Ascending aorta (tissue), 2 donors: ENCODE measurements around the gene SYNE4. TPM values are rescaled to one million over a fixed set of nuclear protein-coding genes. Genes with fewer than 3 reads are reported as not detected.
A peak's percentile ranks its signal among the peaks of the same experiment; 100 is the strongest.

Experiments
- DNase-seq, 2 donors: peaks; one replicate each; pipeline ENCODE4 v3.0.0-alpha.2; 2019; ENCODE audit warnings: low spot score in 2 of 2
- H3K27ac ChIP-seq, 2 donors: fragments of 200-600 bp; sonication (generic); one replicate each; pipeline ENCODE4 v1.5.1; 2016 to 2017; ENCODE audit warnings: mild to moderate bottlenecking in 1 of 2
- H3K27me3 ChIP-seq: fragments of 200-600 bp; sonication (generic); one replicate; pipeline ENCODE4 v1.5.1; 2017
- H3K36me3 ChIP-seq, 2 donors: fragments of 200-600 bp; sonication (generic); one replicate each; pipeline ENCODE4 v1.5.1; 2016
- H3K4me1 ChIP-seq, 2 donors: fragments of 200-600 bp; sonication (generic); one replicate each; pipeline ENCODE4 v1.5.1; 2016 to 2017; ENCODE audit warnings: mild to moderate bottlenecking in 1 of 2
- H3K4me3 ChIP-seq, 2 donors: fragments of 200-600 bp; sonication (generic); one replicate each; pipeline ENCODE4 v1.5.1; 2016 to 2017; ENCODE audit warnings: mild to moderate bottlenecking in 1 of 2
- H3K9me3 ChIP-seq, 2 donors: fragments of 200-600 bp; sonication (generic); one replicate each; pipeline ENCODE4 v1.5.1; 2016
- intact Hi-C: fragments of 100-400 bp; cut with DNase I; formaldehyde crosslinking; loops from one replicate; pipeline ENCODE4 v1.15.1; 2023
- total RNA-seq: library from RNA; depleted of rRNA; stranded (reverse); fragments of >200 nt; gene quantifications from one replicate; pipeline ENCODE4 v1.1.0, GENCODE V29; 2016
- TF ChIP-seq, protein P1 (sequence below), 3 experiments: fragments of 200-600 bp in 2 of 3; fragments of 450-650 bp in 1 of 3; sonication (generic) in 2 of 3; IDR thresholded peaks; one replicate each; pipeline ENCODE4 v1.5.1; 2016 to 2019; ENCODE audit warnings: antibody characterized with exemption in 3 of 3, mild to moderate bottlenecking in 1 of 3, moderate library complexity in 1 of 3

SYNE4 gene
- total RNA-seq, 1 donor from 2014 or later = not detected

DNA sequence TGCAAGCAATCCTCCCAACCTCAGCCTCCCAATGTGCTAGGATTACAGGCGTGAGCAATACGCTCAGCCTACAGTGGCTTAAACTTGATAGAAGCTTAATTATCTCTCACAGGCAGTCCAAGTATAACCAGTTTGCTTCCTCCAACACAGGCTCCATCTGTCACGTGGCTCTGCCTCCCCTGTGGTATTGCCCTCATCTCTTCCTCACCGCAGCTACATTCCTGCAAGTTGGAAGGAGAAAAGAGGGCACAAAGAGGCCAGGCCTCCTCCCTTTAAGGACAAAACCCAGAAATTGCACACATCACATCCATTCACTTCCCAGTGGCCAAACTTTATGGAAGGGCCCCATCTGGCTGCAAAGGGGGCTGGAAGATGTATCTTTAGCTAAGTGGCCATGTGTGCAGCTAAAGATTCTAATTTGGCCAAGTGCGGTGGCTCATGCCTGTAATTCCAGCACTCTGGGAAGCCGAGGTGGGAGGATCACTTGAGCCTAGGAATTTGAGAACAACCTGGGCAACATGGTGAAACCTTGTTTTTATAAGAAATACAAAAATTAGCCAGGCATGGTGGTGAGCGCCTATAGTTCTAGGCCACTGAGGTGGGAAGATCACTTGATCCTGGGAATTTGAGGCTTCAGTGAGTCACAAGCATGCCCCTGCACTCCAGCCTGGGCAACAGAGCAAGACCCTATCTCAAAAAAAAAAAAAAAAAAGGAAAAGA is 16.7 kb downstream of the SYNE4 start:
- Histone ChIP-seq H3K27me3 (no peaks in the 10 kb centered on the region), H3K9me3 (no peaks in the 10 kb centered on the region), H3K4me1 (peaks cover 3 to 17% of the 10 kb centered on the region in 2 donors), H3K36me3 (no peaks in the 10 kb centered on the region), H3K4me3 (no peak overlapping the region), H3K27ac (no peak overlapping the region)
- TF ChIP-seq, protein P1, sequence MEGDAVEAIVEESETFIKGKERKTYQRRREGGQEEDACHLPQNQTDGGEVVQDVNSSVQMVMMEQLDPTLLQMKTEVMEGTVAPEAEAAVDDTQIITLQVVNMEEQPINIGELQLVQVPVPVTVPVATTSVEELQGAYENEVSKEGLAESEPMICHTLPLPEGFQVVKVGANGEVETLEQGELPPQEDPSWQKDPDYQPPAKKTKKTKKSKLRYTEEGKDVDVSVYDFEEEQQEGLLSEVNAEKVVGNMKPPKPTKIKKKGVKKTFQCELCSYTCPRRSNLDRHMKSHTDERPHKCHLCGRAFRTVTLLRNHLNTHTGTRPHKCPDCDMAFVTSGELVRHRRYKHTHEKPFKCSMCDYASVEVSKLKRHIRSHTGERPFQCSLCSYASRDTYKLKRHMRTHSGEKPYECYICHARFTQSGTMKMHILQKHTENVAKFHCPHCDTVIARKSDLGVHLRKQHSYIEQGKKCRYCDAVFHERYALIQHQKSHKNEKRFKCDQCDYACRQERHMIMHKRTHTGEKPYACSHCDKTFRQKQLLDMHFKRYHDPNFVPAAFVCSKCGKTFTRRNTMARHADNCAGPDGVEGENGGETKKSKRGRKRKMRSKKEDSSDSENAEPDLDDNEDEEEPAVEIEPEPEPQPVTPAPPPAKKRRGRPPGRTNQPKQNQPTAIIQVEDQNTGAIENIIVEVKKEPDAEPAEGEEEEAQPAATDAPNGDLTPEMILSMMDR (IDR thresholded peaks at IDR 0.05) = no peak
- no peak for DNase-seq
- intact Hi-C loops = no loop called here

DNA sequence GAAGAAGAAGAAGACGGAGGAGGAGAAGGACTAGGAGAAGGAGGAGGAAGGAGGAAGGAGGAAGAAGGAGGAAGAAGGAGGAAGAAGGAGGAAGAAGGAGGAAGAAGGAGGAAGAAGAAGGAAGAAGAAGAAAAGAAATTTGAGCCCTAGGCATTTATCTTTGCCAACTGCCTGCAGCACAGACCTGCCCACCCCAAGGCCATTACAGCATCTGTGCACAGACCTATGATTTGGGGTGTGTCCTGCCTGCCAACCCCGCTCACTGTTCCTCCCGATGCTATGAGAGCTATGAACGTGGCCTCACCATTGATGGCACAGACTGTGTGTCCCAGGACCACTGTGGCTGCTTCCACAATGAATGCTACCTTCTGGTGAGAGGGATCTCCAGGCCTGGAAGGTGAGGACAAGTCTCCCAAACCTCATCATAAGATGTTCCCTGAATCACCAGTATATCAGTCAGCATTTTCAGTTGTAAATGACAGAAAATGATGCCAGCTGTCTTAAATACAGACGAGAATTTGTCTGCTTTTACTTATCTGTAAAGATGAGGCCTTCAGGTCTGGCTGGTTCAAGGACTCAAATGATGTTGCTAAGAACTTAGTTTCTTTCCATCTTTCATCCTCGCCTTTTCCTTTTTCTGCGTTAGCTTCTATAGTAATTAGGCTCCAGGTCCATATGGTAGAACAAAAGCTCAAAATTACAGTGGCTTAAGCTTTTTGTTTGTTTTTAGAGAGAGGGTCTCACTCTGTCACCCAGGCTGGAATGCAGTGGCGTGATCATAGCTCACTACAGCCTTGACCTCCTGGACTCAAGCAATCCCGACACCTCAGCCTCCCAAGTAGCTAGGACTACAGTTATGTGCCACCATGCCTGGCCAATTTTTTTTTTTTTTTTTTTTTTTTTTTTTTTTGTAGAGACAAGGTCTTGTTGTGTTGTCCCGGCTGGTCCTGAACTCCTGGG is 17.6 kb downstream of the SYNE4 start:
- H3K36me3 ChIP-seq = no peaks in the 10 kb centered on the region
- no peaks in the 10 kb centered on the region for H3K27me3 ChIP-seq
- no peak overlapping the region for H3K4me3 ChIP-seq
- H3K4me1 ChIP-seq = peaks cover 3 to 10% of the 10 kb centered on the region in 2 donors
- H3K9me3 ChIP-seq = no peaks in the 10 kb centered on the region
- no peak for DNase-seq
- TF ChIP-seq, protein P1 (IDR thresholded peaks at IDR 0.05) = no peak
- intact Hi-C loops = no loop called here
- no peak overlapping the region for H3K27ac ChIP-seq

DNA sequence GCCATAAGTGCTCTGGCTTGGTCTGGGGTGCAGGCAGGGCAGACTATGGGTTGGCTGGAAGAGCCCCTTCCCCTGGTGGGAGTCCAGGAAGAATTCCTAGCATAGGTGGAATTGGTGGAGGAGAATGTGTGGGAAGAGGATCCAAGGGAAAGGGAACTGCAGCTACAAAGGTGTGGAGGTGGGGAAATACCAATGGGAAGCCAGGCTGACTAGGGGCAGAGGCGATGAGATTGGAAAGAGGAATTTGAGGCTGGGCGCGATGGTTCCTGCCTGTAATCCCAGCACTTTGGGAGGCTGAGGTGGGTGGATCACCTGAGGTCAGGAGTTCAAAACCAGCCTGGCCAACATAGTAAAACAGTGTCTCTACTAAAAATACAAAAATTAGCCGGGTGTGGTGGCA is 18.5 kb downstream of the SYNE4 start:
- intact Hi-C loops = no loop called here
- Histone ChIP-seq H3K27ac (no peak overlapping the region), H3K27me3 (no peaks in the 10 kb centered on the region), H3K4me1 (peaks cover 3 to 6% of the 10 kb centered on the region in 2 donors), H3K36me3 (no peaks in the 10 kb centered on the region), H3K4me3 (no peak overlapping the region), H3K9me3 (no peaks in the 10 kb centered on the region)
- TF ChIP-seq, protein P1 (IDR thresholded peaks at IDR 0.05) = no peak
- no peak for DNase-seq

DNA sequence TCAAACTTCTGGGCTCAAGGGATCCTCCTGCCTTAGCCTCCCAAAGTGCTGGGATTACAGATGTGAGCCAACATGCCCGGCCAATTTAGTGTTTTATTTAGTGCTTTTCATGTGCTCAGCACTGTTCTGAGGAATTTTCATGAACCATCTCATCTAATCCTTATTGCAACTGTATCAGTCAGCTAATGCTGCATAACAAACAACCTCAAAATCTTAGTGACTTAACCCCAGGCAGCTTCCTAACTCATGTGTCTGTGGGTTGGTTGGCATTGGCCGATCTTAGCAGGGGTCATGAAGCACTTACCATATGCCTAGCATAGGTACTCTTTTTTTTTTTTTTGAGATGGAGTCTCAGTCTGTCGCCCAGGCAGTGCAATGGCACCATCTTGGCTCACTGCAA is 19.8 kb downstream of the SYNE4 start:
- Histone ChIP-seq H3K27ac (no peak overlapping the region), H3K36me3 (no peaks in the 10 kb centered on the region), H3K9me3 (no peaks in the 10 kb centered on the region), H3K4me1 (peaks cover 0 to 3% of the 10 kb centered on the region in 2 donors), H3K27me3 (no peaks in the 10 kb centered on the region), H3K4me3 (no peak overlapping the region)
- no peak for DNase-seq
- intact Hi-C loops = no loop called here
- TF ChIP-seq, protein P1 (IDR thresholded peaks at IDR 0.05) = no peak

DNA sequence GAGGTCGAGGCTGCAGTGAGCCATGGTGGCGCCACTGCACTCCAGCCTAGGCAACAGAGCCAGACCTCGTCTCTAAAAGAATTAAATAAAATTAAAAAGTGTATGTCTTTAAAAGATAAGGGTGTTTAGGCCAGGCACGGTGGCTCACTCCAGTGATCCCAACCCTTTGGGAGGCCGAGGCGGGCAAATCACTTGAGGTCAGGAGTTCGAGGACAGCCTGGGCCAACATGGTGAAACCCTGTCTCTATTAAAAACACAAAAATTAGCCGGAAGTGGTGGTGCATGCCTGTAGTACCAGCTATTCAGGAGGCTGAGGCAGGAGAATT is 21.1 kb downstream of the SYNE4 start:
- no peak for DNase-seq
- H3K9me3 ChIP-seq = no peaks in the 10 kb centered on the region
- H3K27ac ChIP-seq = no peak overlapping the region
- TF ChIP-seq, protein P1 (IDR thresholded peaks at IDR 0.05) = no peak
- intact Hi-C loops = no loop called here
- no peaks in the 10 kb centered on the region for H3K27me3 ChIP-seq
- H3K4me3 ChIP-seq = peak overlapping the region in 1 of 2 donors; percentile 58
- H3K36me3 ChIP-seq = no peaks in the 10 kb centered on the region
- peaks cover 0 to 3% of the 10 kb centered on the region in 2 donors for H3K4me1 ChIP-seq
